Mucosa of rectum (tissue), 2 donors: ENCODE measurements around the gene SMAGP.
A peak's percentile ranks its signal among the peaks of the same experiment; 100 is the strongest.
"Not testable (repeated sequence)": the region's sequence is repeated elsewhere in the genome, so short reads cannot be mapped to it uniquely, and the experiment has no call there.

Source experiments
- H3K27ac ChIP-seq, 2 donors: one replicate each; pipeline ENCODE4 v1.7.0; 2013; ENCODE audit warnings: inconsistent platforms in 2 of 2, low read depth in 2 of 2, low read length in 2 of 2
- H3K27me3 ChIP-seq, 2 donors: one replicate each; pipeline ENCODE4 v1.7.0; 2013; ENCODE audit warnings: low read length in 2 of 2; ENCODE audit not compliant: control insufficient read depth in 2 of 2, insufficient read depth in 2 of 2
- H3K36me3 ChIP-seq, 2 donors: one replicate each; pipeline ENCODE4 v1.7.0; 2013; ENCODE audit warnings: low read length in 2 of 2; ENCODE audit not compliant: control insufficient read depth in 2 of 2, insufficient read depth in 2 of 2
- H3K4me1 ChIP-seq, 2 donors: one replicate each; pipeline ENCODE4 v1.7.0; 2013; ENCODE audit warnings: low read length in 2 of 2, mild to moderate bottlenecking in 1 of 2; ENCODE audit not compliant: control insufficient read depth in 2 of 2, insufficient read depth in 2 of 2
- H3K4me3 ChIP-seq, 2 donors: one replicate each; pipeline ENCODE4 v1.7.0; 2013; ENCODE audit warnings: low read length in 2 of 2
- H3K9ac ChIP-seq, 2 donors: one replicate each; pipeline ENCODE4 v1.7.0; 2013; ENCODE audit warnings: low read length in 2 of 2, low read depth in 1 of 2, mild to moderate bottlenecking in 1 of 2
- H3K9me3 ChIP-seq, 2 donors: one replicate each; pipeline ENCODE4 v1.7.0; 2013; ENCODE audit warnings: low read length in 2 of 2; ENCODE audit not compliant: control insufficient read depth in 2 of 2
- donor health status: healthy.
- donor health status: Normal muscosa, but diverticular disease.

The SMAGP gene

GRCh38 chr12:51270067-51270950, at the start of gene SMAGP:
SMAGP (minus strand) TSS chr12:51270415; CDS start chr12:51269278, 1,137 bp downstream.
- Histone ChIP-seq H3K27ac (peak within 1 kb of the TSS; percentile 93 to 95), H3K4me1 (peaks cover 9 to 28% of the 10 kb centered on the region in 2 donors), H3K4me3 (peak within 1 kb of the TSS; percentile 77 to 83), H3K9me3 (no peaks in the 10 kb centered on the region), H3K27me3 (no peaks in the 10 kb centered on the region), H3K36me3 (no peaks in the 10 kb centered on the region), H3K9ac (peak within 1 kb of the TSS; percentile 74 to 81)

- Histone ChIP-seq H3K4me3 (peak overlapping the region in 1 of 2 donors; percentile 28), H3K9me3 (no peaks in the 10 kb centered on the region), H3K27ac (peak overlapping the region in 1 of 2 donors; percentile 26), H3K27me3 (no peaks in the 10 kb centered on the region), H3K9ac (no peak overlapping the region), H3K36me3 (no peaks in the 10 kb centered on the region), H3K4me1 (peaks cover 12 to 16% of the 10 kb centered on the region in 2 donors)
Measured at GRCh38 chr12:51318846-51319599, 48.8 kb upstream of the SMAGP start.

GRCh38 chr12:51318057-51318806, 48.0 kb upstream of the SMAGP start:
- H3K27ac ChIP-seq, H3K9ac ChIP-seq, H3K9me3 ChIP-seq, H3K27me3 ChIP-seq, H3K36me3 ChIP-seq: not testable (repeated sequence)
- Histone ChIP-seq H3K4me1 (peaks cover 12 to 16% of the 10 kb centered on the region in 2 donors), H3K4me3 (peak overlapping the region in 1 of 2 donors; percentile 28)

- H3K4me1 ChIP-seq = peaks cover 9 to 19% of the 10 kb centered on the region in 2 donors
- peaks cover 0 to 4% of the 10 kb centered on the region in 2 donors for H3K36me3 ChIP-seq
Measured at GRCh38 chr12:51311389-51311788, 41.2 kb upstream of the SMAGP start.

GRCh38 chr12:51307655-51308593, 37.7 kb upstream of the SMAGP start:
- Histone ChIP-seq H3K27ac (peak overlapping the region; percentile 87), H3K36me3 (peaks cover 0 to 4% of the 10 kb centered on the region in 2 donors), H3K9me3 (no peaks in the 10 kb centered on the region), H3K27me3 (no peaks in the 10 kb centered on the region), H3K9ac (peak overlapping the region; percentile 53 to 58), H3K4me3 (peak overlapping the region; percentile 26 to 29), H3K4me1 (peaks cover 9 to 19% of the 10 kb centered on the region in 2 donors)

More at GRCh38 chr12:51311389-51311788, 41.2 kb upstream of the SMAGP start:
- no peak overlapping the region for H3K27ac ChIP-seq
- no peaks in the 10 kb centered on the region for H3K9me3 ChIP-seq
- no peak overlapping the region for H3K9ac ChIP-seq
- H3K4me3 ChIP-seq = no peak overlapping the region
- no peaks in the 10 kb centered on the region for H3K27me3 ChIP-seq

- no peaks in the 10 kb centered on the region for H3K27me3 ChIP-seq
- no peaks in the 10 kb centered on the region for H3K9me3 ChIP-seq
- H3K27ac ChIP-seq = no peak overlapping the region
- peaks cover 0 to 7% of the 10 kb centered on the region in 2 donors for H3K36me3 ChIP-seq
- no peak overlapping the region for H3K4me3 ChIP-seq
- H3K9ac ChIP-seq = no peak overlapping the region
- H3K4me1 ChIP-seq = peaks cover 9 to 19% of the 10 kb centered on the region in 2 donors
Measured at GRCh38 chr12:51306507-51306906, 36.3 kb upstream of the SMAGP start.

- not testable (repeated sequence) for H3K9ac ChIP-seq, H3K9me3 ChIP-seq, H3K27me3 ChIP-seq, H3K27ac ChIP-seq, H3K36me3 ChIP-seq, H3K4me1 ChIP-seq, H3K4me3 ChIP-seq
Measured at GRCh38 chr12:51300768-51301167, 30.6 kb upstream of the SMAGP start.

- Histone ChIP-seq H3K27me3 (no peaks in the 10 kb centered on the region), H3K4me1 (peaks cover 0 to 4% of the 10 kb centered on the region in 2 donors), H3K27ac (no peak overlapping the region), H3K9ac (no peak overlapping the region), H3K36me3 (no peaks in the 10 kb centered on the region), H3K9me3 (no peaks in the 10 kb centered on the region), H3K4me3 (no peak overlapping the region)
Measured at GRCh38 chr12:51295651-51296050, 25.4 kb upstream of the SMAGP start.

GRCh38 chr12:51294097-51294496, 23.9 kb upstream of the SMAGP start:
- H3K27me3 ChIP-seq, H3K4me1 ChIP-seq, H3K36me3 ChIP-seq, H3K9me3 ChIP-seq, H3K4me3 ChIP-seq, H3K9ac ChIP-seq, H3K27ac ChIP-seq: not testable (repeated sequence)
